ENCODE measurements around the gene PTPRT.

The PTPRT gene

DNA sequence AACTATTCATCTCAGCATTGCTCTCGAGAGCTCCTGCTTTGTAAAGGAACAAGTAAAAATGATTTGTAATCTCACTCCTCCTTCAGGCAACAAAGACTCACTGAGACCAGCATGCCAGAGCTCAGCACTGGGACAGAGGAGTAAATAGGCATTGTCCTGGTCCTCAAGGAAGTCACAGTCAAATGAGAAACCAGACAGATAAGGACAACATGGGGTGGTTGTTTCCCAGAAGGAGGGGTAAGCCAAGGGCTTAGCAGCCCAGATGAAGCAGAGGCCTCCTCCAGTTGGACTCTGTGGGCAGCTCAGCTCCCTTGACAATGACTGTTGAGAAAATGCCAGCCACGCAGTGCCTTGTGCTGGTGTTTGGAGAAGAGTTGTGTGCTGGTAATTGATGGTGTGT, 1145.8 kb downstream of the PTPRT start:
- no peak for DNase-seq (ENCODE audit: low read depth)

DNA sequence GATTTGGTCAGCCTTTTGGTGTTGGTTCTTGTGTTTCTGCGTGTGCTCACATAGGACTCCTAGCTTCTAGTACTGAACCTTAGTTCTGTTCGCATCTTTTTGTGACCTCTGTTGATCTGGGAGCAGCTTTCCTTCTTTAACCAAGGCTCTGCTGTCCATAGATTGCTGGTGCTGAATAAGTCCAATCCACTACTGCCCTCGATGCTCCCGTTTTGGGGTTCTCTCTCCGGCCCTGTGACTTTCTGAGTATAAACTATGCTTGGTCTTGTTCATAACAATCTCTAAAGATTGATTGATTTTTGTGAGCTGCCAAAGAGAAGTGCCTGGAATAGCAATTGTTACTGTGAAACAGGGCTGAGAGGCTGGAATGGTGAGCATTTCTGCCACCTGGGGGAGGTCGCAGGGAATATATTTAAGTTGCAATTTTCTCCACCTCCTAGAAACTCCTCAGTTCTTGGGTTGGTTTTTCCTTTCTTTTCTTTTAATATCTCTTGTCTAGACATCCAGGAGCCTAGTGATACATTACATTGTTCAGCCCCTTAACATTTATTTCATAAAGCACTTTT, 1148.6 kb downstream of the PTPRT start:
- no peak for DNase-seq (ENCODE audit: low read depth)

DNA sequence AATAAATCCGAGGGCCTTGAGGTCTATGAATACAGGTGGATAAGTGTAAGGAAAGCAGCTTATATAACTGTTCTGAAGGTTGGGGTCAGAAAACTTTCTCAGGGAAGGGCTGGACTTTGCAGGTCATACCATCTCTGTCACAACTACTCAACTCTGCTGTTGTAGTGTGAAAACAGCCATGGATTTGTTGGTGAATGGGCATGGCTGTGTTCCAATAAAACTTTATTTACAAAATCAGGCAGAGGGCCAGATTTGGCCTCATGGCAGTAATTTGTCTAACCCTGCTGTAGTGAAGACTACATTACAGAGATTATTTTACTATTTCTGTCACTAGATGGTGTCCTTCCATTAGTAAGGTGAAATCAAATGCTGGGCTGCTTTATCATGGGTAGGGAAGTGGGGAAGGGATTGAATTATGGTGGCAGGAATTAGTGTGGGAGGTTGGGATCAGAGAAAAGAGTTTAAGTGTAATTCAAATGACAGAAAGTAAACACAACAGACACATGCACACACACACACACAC, 1161.9 kb downstream of the PTPRT start:
- no peak for DNase-seq (ENCODE audit: low read depth)

DNA sequence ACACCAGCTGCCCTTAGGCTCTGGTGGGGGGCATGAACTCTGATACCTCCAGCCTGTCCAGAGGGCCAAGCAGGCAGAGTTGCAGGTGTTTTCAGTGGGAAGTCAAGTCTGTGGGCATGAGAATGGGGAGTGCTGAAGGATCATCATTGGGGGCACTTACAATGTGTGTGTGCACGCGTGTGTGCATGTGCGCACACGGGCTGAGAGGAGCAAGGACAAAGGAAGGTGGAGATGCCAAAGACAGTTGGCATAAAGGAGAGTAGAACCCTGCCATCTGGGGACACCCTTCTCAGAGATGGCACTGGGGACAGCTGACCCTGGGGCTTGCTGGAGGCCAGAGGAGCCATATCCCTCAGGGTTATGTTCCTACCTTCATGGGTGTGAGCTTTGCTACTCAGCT, 1163.1 kb downstream of the PTPRT start:
- DNase-seq (ENCODE audit: low read depth), result no peak

DNA sequence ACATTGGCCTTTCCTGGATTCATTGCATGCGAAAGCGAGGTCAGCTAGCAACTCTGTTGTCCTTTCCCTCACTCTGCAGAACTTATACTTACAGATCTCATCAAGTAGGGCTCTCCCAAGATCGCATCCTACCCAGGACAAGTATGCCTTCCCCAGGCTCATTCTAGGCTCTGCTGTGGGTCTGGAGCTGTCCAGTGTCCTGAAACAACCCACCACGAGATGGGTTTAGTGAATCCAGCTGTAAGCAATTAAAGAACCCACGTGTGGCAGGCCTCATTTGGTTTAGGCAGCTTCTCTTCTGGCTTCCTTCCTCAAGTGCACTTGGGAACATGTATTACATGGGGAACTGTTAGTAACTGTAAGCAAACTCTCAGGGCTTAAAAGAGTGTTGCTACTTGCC, 1165.1 kb downstream of the PTPRT start:
- DNase-seq (ENCODE audit: low read depth), result no peak
